Testis (tissue), 2 donors: ENCODE data around the gene SORL1-AS1.

Experiments used
- POLR2A ChIP-seq: fragments of 450-650 bp; IDR thresholded peaks from one replicate; pipeline ENCODE4 v1.6.1; 2017; ENCODE audit warnings: antibody characterized with exemption, mild to moderate bottlenecking, moderate library complexity
- TF ChIP-seq, protein P1 (sequence below), 3 experiments: fragments of 450-650 bp in 2 of 3; fragments of 200-600 bp in 1 of 3; sonication (generic) in 1 of 3; IDR thresholded peaks; one replicate each; pipeline ENCODE4 v1.5.1; 2016 to 2019; ENCODE audit warnings: antibody characterized with exemption in 3 of 3, mild to moderate bottlenecking in 2 of 3, moderate library complexity in 1 of 3

DNA sequence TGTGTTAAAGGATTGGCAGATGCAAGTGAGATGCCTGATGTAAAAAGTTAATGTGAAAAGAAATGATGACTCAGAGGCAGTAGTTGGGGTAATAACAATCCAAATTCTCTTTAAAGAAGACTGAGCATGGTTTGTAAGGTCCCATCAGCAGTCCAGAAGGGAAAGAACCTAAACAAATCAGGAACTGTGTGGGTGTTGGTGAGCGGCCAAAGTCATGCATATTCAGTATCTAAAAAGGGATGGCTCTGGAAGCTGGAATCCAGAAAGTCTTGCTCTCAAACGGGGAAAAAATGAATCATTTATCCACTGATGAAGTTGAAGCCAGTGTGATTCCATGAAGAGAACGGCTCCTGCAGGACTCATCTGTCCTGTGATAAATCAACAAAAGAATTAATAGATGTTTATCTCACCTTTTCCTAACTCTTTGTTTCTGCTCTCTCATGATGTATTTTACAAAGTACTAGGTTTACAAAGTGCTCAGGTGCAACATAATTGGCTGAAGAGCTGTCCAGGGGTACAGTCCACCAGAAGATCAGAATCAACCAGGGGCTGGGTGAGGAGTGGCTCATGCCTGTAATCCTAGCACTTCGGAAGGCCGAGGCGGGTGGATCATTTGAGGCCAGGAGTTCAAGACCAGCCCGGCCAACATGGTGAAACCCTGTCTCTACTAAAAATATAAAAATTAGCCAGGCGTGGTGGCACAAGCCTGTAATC lies 20.5 kb upstream of the SORL1-AS1 start:
- TF ChIP-seq, protein P1, sequence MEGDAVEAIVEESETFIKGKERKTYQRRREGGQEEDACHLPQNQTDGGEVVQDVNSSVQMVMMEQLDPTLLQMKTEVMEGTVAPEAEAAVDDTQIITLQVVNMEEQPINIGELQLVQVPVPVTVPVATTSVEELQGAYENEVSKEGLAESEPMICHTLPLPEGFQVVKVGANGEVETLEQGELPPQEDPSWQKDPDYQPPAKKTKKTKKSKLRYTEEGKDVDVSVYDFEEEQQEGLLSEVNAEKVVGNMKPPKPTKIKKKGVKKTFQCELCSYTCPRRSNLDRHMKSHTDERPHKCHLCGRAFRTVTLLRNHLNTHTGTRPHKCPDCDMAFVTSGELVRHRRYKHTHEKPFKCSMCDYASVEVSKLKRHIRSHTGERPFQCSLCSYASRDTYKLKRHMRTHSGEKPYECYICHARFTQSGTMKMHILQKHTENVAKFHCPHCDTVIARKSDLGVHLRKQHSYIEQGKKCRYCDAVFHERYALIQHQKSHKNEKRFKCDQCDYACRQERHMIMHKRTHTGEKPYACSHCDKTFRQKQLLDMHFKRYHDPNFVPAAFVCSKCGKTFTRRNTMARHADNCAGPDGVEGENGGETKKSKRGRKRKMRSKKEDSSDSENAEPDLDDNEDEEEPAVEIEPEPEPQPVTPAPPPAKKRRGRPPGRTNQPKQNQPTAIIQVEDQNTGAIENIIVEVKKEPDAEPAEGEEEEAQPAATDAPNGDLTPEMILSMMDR (IDR thresholded peaks at IDR 0.05), result no peak
- TF ChIP-seq POLR2A, result no peak
